ENCODE measurements around the gene CNPY1.

DNA sequence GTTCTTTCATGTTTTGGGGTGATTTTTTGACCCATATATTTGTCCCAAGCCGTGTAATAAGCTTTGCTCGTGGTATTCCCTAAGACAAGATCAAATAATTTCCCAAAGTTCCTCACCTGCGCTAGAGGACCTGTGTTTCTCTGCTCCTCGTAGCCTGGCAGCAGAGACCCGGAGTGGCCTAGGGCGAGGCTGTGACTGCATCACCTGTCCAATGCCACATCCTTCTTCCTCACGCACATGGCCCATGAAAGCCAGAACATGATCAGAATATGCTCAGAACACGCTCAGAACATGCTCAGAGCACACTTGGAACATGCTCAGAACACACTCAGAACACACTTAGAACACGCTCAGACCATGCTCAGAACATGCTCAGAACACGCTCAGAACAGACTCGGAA lies 64.6 kb downstream of the CNPY1 start:
- TF ChIP-seq, protein P1, sequence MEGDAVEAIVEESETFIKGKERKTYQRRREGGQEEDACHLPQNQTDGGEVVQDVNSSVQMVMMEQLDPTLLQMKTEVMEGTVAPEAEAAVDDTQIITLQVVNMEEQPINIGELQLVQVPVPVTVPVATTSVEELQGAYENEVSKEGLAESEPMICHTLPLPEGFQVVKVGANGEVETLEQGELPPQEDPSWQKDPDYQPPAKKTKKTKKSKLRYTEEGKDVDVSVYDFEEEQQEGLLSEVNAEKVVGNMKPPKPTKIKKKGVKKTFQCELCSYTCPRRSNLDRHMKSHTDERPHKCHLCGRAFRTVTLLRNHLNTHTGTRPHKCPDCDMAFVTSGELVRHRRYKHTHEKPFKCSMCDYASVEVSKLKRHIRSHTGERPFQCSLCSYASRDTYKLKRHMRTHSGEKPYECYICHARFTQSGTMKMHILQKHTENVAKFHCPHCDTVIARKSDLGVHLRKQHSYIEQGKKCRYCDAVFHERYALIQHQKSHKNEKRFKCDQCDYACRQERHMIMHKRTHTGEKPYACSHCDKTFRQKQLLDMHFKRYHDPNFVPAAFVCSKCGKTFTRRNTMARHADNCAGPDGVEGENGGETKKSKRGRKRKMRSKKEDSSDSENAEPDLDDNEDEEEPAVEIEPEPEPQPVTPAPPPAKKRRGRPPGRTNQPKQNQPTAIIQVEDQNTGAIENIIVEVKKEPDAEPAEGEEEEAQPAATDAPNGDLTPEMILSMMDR (IDR thresholded peaks at IDR 0.05) = no peak
- TF ChIP-seq POLR2AphosphoS5 (IDR thresholded peaks at IDR 0.05; ENCODE audit: insufficient read depth in 1 of 2, low read depth in 1 of 2) (no peak), POLR2A (IDR thresholded peaks at IDR 0.05) (no peak)

Measured in vagina (tissue), 2 donors.